Measurements from ENCODE around the gene GP9.

GP9 gene

DNA sequence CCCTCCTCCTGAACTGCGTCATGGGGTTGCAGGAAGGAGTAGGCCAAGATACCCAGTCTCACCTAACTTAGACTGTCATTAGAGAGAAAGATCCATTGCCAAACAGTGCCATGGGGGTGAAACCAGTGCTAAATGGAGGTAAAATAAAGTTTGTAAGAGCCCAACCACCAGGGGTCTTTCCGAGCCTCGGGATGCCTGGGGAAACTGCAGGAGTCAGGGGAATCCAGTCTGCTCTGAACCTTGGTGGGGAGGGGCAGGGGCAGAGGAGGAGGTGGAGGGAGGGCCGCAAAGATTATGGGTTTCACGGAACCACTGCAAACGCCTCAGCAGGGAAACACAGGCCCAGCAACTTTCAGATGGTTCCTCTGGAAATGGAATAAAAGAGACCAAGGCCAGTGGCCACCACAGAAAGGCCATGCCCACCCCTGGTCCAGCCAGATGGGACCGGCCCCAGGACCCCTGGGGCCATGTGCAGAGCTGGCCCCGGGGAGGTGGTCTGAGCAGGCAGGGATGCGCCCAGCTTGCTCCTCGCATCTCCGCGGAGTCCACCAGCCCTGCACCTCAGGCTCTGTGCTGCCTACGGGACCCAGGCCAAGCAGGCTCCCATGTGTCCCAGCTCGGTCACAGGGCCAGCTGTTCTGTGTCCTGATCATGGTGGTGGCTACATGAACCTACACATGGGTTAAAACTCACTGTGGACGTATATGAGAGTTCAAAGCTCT lies 19.8 kb upstream of the GP9 start:
- TF ChIP-seq CREB1 (IDR thresholded peaks at IDR 0.05; ENCODE audit: low read depth) (no peak), REST (IDR thresholded peaks at IDR 0.05; ENCODE audit: low read depth) (no peak), TEAD4 (IDR thresholded peaks at IDR 0.05) (no peak), TCF12 (IDR thresholded peaks at IDR 0.05; ENCODE audit: low read depth) (no peak)

GRCh38 chr3:129045675-129046036 lies 14.9 kb upstream of the GP9 start:
- TF ChIP-seq RAD21 (IDR thresholded peaks at IDR 0.05; ENCODE audit: low read depth), result no peak
- no peak for TF ChIP-seq NFIC (IDR thresholded peaks at IDR 0.05)
- TF ChIP-seq TEAD4 (IDR thresholded peaks at IDR 0.05), result no peak
- TF ChIP-seq ZBTB7A (IDR thresholded peaks at IDR 0.05; ENCODE audit: low read depth), result no peak
- no peak for TF ChIP-seq CEBPB (IDR thresholded peaks at IDR 0.05)
- TF ChIP-seq YY1 (IDR thresholded peaks at IDR 0.05; ENCODE audit: low read depth), result no peak
- TF ChIP-seq EGR1 (IDR thresholded peaks at IDR 0.05), result no peak

- TF ChIP-seq TCF12 (IDR thresholded peaks at IDR 0.05; ENCODE audit: low read depth) (no peak), EGR1 (IDR thresholded peaks at IDR 0.05) (no peak), NFIC (IDR thresholded peaks at IDR 0.05) (no peak), REST (IDR thresholded peaks at IDR 0.05; ENCODE audit: low read depth) (no peak), TAF1 (IDR thresholded peaks at IDR 0.05; ENCODE audit: low read depth) (no peak), RAD21 (IDR thresholded peaks at IDR 0.05; ENCODE audit: low read depth) (no peak), ZBTB7A (IDR thresholded peaks at IDR 0.05; ENCODE audit: low read depth) (no peak), YY1 (IDR thresholded peaks at IDR 0.05; ENCODE audit: low read depth) (no peak), TEAD4 (IDR thresholded peaks at IDR 0.05) (no peak), FOXM1 (IDR thresholded peaks at IDR 0.05; ENCODE audit: borderline replicate concordance, low read depth) (no peak), CREB1 (IDR thresholded peaks at IDR 0.05; ENCODE audit: low read depth) (no peak)
These were observed 14.4 kb upstream of the GP9 start for GRCh38 chr3:129046037-129046731.

- TF ChIP-seq EP300 (IDR thresholded peaks at IDR 0.05; ENCODE audit: borderline replicate concordance) (no peak), TAF1 (IDR thresholded peaks at IDR 0.05; ENCODE audit: low read depth) (no peak), YY1 (IDR thresholded peaks at IDR 0.05; ENCODE audit: low read depth) (no peak), ZBTB7A (IDR thresholded peaks at IDR 0.05; ENCODE audit: low read depth) (no peak), RAD21 (IDR thresholded peaks at IDR 0.05; ENCODE audit: low read depth) (no peak), TEAD4 (IDR thresholded peaks at IDR 0.05) (no peak), CREB1 (IDR thresholded peaks at IDR 0.05; ENCODE audit: low read depth) (no peak), TCF12 (IDR thresholded peaks at IDR 0.05; ENCODE audit: low read depth) (no peak), FOXM1 (IDR thresholded peaks at IDR 0.05; ENCODE audit: borderline replicate concordance, low read depth) (no peak), CEBPB (IDR thresholded peaks at IDR 0.05) (no peak)
- TF ChIP-seq, protein P1, sequence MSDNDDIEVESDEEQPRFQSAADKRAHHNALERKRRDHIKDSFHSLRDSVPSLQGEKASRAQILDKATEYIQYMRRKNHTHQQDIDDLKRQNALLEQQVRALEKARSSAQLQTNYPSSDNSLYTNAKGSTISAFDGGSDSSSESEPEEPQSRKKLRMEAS (IDR thresholded peaks at IDR 0.05), result no peak
These were observed 13.6 kb upstream of the GP9 start for GRCh38 chr3:129046732-129047552.

- TF ChIP-seq REST (IDR thresholded peaks at IDR 0.05; ENCODE audit: low read depth) (no peak), TAF1 (IDR thresholded peaks at IDR 0.05; ENCODE audit: low read depth) (no peak)
These were observed 13.1 kb upstream of the GP9 start for GRCh38 chr3:129047553-129047839.
